ENCODE data around the gene ZNF138. TPM values are rescaled to one million over a fixed set of nuclear protein-coding genes. Genes with fewer than 3 reads are reported as not detected.

ZNF138 gene
- total and polyA plus RNA-seq, 2 of the 8 experiments (the other 6 are each of a cell fraction or from before 2014, with no cell fraction given), result 7.5 to 22.6 TPM

DNA sequence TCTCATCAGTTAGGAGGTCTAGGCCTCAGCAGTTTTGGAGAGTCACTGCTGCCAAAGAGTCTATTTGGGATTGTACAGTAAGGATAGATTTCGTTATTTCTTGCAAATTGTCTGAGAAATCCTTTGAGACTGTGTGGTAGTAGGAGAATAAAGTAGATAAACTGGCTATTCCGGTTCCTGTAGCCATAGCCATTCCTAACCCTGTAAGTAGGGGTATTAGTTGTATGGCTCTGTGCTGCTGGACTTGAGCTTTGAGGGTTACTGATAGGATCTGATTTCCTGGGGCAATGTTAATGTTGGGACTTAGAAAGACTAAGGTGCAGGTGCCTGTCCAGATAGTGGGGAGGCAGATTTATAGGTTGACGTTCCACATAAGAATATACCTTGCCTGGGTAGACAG lies 36.1 kb upstream of the ZNF138 start:
- H3K4me3 ChIP-seq (ENCODE audit: extremely low read depth in 1 of 4, insufficient read depth in 2 of 4, low read depth in 3 of 4, low read length in 4 of 4), result no peak overlapping the region
- POLR2A ChIA-PET (ENCODE audit: partially characterized antibody), result no interaction called here

More for the DNA sequence above, 36.1 kb upstream of the ZNF138 start:
- H3K79me1 ChIP-seq (ENCODE audit: low read depth, low read length), result no peaks in the 10 kb centered on the region
- H3K79me2 ChIP-seq (ENCODE audit: control insufficient read depth in 1 of 2, insufficient read depth in 2 of 2, low read length in 2 of 2), result no peaks in the 10 kb centered on the region
- no peak overlapping the region for H3K27ac ChIP-seq (ENCODE audit: low read depth, low read length)
- H3K36me3 ChIP-seq (ENCODE audit: control insufficient read depth in 2 of 4, insufficient read depth in 4 of 4, low read length in 3 of 4), result no peaks in the 10 kb centered on the region; a peak in 1 of 8 replicates
- no peaks in the 10 kb centered on the region for H4K20me1 ChIP-seq (replicated peaks in 1 of 2; ENCODE audit: control insufficient read depth in 1 of 2, insufficient read depth in 2 of 2, low read length in 2 of 2)
- FAIRE-seq (no peak), DNase-seq (ENCODE audit: low read depth in 1 of 2, low spot score in 2 of 2) (no peak)
- CTCF ChIA-PET (ENCODE audit: partially characterized antibody), result no interaction called here
- H2BK12ac ChIP-seq (ENCODE audit: low read depth, low read length), result no peak overlapping the region
- no peaks in the 10 kb centered on the region for H3K4me1 ChIP-seq (replicated peaks in 1 of 4; ENCODE audit: control insufficient read depth in 3 of 4, insufficient read depth in 4 of 4, low read length in 3 of 4)
- no peak overlapping the region for H2AK5ac ChIP-seq (ENCODE audit: low read depth, low read length)
- H3K23me2 ChIP-seq (ENCODE audit: low read depth, low read length), result no peaks in the 10 kb centered on the region
- H3K14ac ChIP-seq (ENCODE audit: insufficient read length), result no peak overlapping the region
- H3K18ac ChIP-seq (ENCODE audit: extremely low read depth, low read length), result no peak overlapping the region
- TF ChIP-seq SP4 (IDR thresholded peaks at IDR 0.05; ENCODE audit: low read length) (no peak), EZH2 (IDR thresholded peaks at IDR 0.05; ENCODE audit: low read depth, low read length, severe bottlenecking) (no peak)
- TF ChIP-seq, protein P1, sequence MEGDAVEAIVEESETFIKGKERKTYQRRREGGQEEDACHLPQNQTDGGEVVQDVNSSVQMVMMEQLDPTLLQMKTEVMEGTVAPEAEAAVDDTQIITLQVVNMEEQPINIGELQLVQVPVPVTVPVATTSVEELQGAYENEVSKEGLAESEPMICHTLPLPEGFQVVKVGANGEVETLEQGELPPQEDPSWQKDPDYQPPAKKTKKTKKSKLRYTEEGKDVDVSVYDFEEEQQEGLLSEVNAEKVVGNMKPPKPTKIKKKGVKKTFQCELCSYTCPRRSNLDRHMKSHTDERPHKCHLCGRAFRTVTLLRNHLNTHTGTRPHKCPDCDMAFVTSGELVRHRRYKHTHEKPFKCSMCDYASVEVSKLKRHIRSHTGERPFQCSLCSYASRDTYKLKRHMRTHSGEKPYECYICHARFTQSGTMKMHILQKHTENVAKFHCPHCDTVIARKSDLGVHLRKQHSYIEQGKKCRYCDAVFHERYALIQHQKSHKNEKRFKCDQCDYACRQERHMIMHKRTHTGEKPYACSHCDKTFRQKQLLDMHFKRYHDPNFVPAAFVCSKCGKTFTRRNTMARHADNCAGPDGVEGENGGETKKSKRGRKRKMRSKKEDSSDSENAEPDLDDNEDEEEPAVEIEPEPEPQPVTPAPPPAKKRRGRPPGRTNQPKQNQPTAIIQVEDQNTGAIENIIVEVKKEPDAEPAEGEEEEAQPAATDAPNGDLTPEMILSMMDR (IDR thresholded peaks at IDR 0.05; ENCODE audit: control extremely low read depth in 1 of 3, insufficient read depth in 1 of 3, low read depth in 1 of 3, low read length in 3 of 3), result no peak
- H2BK120ac ChIP-seq (replicated peaks; ENCODE audit: low read depth, low read length), result no peak overlapping the region
- H3K56ac ChIP-seq (replicated peaks; ENCODE audit: insufficient read length, low read depth, low read length), result no peak overlapping the region
- H2AFZ ChIP-seq (ENCODE audit: low read length), result no peak overlapping the region
- no peak overlapping the region for H4K91ac ChIP-seq (replicated peaks; ENCODE audit: insufficient read length, low read length)
- WGBS, 2 experiments (ENCODE audit: extremely low coverage in 1 of 2, insufficient coverage in 1 of 2, insufficient read length in 1 of 2, insufficient replicate concordance in 2 of 2, low coverage in 1 of 2, low lambda C conversion rate in 2 of 2, missing lambda C conversion rate in 1 of 2), result 71% methylated on average over 3 of the region's 3 CpGs; no CpG with 5 or more reads in 1 of the 2 experiments
- H3K9ac ChIP-seq (replicated peaks in 1 of 4; ENCODE audit: extremely low read depth in 1 of 4, low read depth in 3 of 4, low read length in 3 of 4), result no peak overlapping the region
- no peaks in the 10 kb centered on the region for H3K27me3 ChIP-seq (replicated peaks in 1 of 4; ENCODE audit: control insufficient read depth in 3 of 4, extremely low read depth in 1 of 4, insufficient read depth in 3 of 4, low read length in 3 of 4)
- H3K4ac ChIP-seq (replicated peaks; ENCODE audit: insufficient read length, low read depth, low read length), result no peak overlapping the region
- no peak overlapping the region for H4K8ac ChIP-seq (ENCODE audit: extremely low read depth, insufficient read depth, low read length)
- no peak overlapping the region for H2BK15ac ChIP-seq (ENCODE audit: low read length)
- H4K5ac ChIP-seq (ENCODE audit: insufficient read length, low read depth, low read length), result no peak overlapping the region
- H2BK5ac ChIP-seq (ENCODE audit: low read depth, low read length), result no peak overlapping the region
- no peak overlapping the region for H2BK20ac ChIP-seq (ENCODE audit: low read length)
- peaks cover 41 to 63% of the 10 kb centered on the region in 2 experiments for H3K9me3 ChIP-seq (ENCODE audit: insufficient read depth in 2 of 2, low read depth in 1 of 2, low read length in 1 of 2)
- no peak overlapping the region for H3K23ac ChIP-seq (ENCODE audit: insufficient read length)
- H3K4me2 ChIP-seq (ENCODE audit: insufficient read depth in 1 of 2, low read depth in 2 of 2, low read length in 2 of 2), result no peak overlapping the region
